ENCODE data around the gene ANO2.

ANO2 gene

GRCh38 chr12:5868625-5869295 lies 76.3 kb downstream of the ANO2 start:
- no peak for TF ChIP-seq CTCF (conservative IDR thresholded peaks at IDR 0.05; ENCODE audit: low read depth, low read length)
- no peak for DNase-seq (ENCODE audit: low read depth)

GRCh38 chr12:5865397-5865796 lies 79.7 kb downstream of the ANO2 start:
- TF ChIP-seq CTCF (conservative IDR thresholded peaks at IDR 0.05; ENCODE audit: low read depth, low read length), result no peak
- H3K4me3 ChIP-seq (ENCODE audit: low read depth, low read length), result no peak overlapping the region
- no peak for DNase-seq (ENCODE audit: low read depth)

More at GRCh38 chr12:5868625-5869295, 76.3 kb downstream of the ANO2 start:
- H3K4me3 ChIP-seq (ENCODE audit: low read depth, low read length), result no peak overlapping the region

GRCh38 chr12:5864972-5865371 lies 80.1 kb downstream of the ANO2 start:
- no peak for TF ChIP-seq CTCF (conservative IDR thresholded peaks at IDR 0.05; ENCODE audit: low read depth, low read length)
- H3K4me3 ChIP-seq (ENCODE audit: low read depth, low read length), result no peak overlapping the region
- no peak for DNase-seq (ENCODE audit: low read depth)

GRCh38 chr12:5864301-5864700 lies 80.8 kb downstream of the ANO2 start:
- DNase-seq (ENCODE audit: low read depth), result no peak
- H3K4me3 ChIP-seq (ENCODE audit: low read depth, low read length), result no peak overlapping the region
- no peak for TF ChIP-seq CTCF (conservative IDR thresholded peaks at IDR 0.05; ENCODE audit: low read depth, low read length)

- DNase-seq (ENCODE audit: low read depth), result no peak
- TF ChIP-seq CTCF (conservative IDR thresholded peaks at IDR 0.05; ENCODE audit: low read depth, low read length), result no peak
- no peak overlapping the region for H3K4me3 ChIP-seq (ENCODE audit: low read depth, low read length)
Observed at GRCh38 chr12:5861416-5861815, 83.6 kb downstream of the ANO2 start.

- no peak overlapping the region for H3K4me3 ChIP-seq (ENCODE audit: low read depth, low read length)
- no peak for TF ChIP-seq CTCF (conservative IDR thresholded peaks at IDR 0.05; ENCODE audit: low read depth, low read length)
- DNase-seq (ENCODE audit: low read depth), result no peak
Observed at GRCh38 chr12:5856692-5857091, 88.4 kb downstream of the ANO2 start.

- DNase-seq (ENCODE audit: low read depth), result no peak
Observed at GRCh38 chr12:5846950-5847349, 98.1 kb downstream of the ANO2 start.

More at GRCh38 chr12:5846950-5847349, 98.1 kb downstream of the ANO2 start:
- TF ChIP-seq CTCF (conservative IDR thresholded peaks at IDR 0.05; ENCODE audit: low read depth, low read length), result no peak
- no peak overlapping the region for H3K4me3 ChIP-seq (ENCODE audit: low read depth, low read length)

All from choroid plexus epithelial cell (primary cell).